HG02852 (cell line): ENCODE results near the gene GOLGA6L4.
"Not testable (repeated sequence)": the region's sequence is repeated elsewhere in the genome, so short reads cannot be mapped to it uniquely, and the experiment has no call there.

Source experiments
- ATAC-seq: cut with Tn5 transposase; IDR thresholded peaks from one replicate; pipeline ENCODE4 v1.9.1; 2021; ENCODE audit warnings: mild to moderate bottlenecking, moderate library complexity; ENCODE audit not compliant: unreplicated experiment

GOLGA6L4 gene, protein sequence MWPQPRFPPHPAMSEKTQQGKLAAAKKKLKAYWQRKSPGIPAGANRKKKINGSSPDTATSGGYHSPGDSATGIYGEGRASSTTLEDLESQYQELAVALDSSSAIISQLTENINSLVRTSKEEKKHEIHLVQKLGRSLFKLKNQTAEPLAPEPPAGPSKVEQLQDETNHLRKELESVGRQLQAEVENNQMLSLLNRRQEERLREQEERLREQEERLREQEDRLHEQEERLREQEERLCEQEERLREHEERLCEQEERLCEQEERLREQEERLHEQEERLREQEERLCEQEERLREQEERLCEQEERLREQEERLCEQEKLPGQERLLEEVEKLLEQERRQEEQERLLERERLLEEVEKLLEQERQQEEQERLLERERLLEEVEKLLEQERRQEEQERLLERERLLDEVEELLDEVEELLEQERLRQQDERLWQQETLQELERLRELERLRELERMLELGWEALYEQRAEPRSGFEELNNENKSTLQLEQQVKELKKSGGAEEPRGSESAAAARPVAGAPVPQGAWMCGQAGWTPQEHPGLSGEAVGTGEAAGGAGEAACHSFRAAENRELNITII

DNA sequence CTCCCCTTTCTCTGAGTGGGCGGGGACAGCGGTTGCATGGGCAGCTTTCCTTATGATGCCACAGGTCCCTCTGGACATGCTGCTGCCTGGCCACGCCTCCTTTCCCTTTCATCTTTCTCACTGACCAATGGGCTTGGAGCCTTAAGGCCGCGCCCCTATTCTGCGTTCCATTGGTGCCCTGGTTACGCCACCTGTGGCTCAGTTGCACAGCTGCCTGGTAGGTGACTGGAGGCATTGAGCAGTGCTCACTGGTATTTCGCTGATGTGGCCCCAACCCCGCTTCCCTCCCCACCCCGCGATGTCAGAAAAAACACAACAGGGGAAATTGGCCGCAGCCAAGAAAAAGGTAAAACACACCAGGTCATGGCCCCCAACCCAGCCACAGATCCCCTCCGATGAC is at the start of gene GOLGA6L4:
TSS of gene GOLGA6L4 (plus strand) at position 201 of the 400 bp plus-strand sequence. CDS start at position 263, 62 bp downstream.
- not testable (repeated sequence) for ATAC-seq

DNA sequence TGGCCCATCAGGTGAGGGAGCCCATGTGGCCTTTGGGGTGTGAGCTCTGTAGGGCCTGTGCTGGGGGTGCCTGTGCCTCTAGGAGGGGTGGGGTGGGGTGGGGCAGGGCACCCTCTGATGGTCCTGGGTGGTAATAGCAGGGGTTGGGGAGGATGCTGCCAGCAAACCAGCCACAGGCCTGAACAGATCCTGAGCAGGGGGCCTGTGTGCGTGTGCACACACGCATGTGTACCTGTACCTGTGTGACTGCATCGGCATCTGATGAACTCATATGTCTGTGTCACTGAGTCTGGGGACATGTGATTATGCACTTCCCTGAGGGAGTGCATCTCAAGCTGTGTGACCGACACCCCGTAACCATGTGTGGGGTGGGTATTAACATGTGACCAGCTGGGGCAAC is 42.6 kb upstream of the GOLGA6L4 start:
- not testable (repeated sequence) for ATAC-seq

DNA sequence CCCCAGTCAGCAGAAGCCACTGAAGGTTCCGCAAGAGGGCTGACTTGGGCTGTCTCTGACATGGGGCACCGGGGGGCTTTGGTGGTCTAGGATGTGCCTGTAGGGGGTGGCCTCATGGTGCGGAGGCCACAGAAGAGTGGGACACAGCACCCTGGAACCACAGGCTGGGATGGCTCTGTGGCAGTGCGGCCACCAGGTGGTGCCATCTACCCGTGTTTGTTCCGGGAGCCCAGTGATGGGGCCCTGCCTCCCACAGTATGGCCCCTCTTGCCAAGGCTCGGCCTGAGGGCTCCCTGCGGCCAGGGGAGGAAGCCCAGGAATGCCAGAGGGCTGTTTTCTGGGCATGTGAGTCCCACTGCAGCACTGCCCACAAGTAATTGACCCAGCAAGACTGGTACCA is 40.0 kb upstream of the GOLGA6L4 start:
- ATAC-seq = peak; percentile 66

DNA sequence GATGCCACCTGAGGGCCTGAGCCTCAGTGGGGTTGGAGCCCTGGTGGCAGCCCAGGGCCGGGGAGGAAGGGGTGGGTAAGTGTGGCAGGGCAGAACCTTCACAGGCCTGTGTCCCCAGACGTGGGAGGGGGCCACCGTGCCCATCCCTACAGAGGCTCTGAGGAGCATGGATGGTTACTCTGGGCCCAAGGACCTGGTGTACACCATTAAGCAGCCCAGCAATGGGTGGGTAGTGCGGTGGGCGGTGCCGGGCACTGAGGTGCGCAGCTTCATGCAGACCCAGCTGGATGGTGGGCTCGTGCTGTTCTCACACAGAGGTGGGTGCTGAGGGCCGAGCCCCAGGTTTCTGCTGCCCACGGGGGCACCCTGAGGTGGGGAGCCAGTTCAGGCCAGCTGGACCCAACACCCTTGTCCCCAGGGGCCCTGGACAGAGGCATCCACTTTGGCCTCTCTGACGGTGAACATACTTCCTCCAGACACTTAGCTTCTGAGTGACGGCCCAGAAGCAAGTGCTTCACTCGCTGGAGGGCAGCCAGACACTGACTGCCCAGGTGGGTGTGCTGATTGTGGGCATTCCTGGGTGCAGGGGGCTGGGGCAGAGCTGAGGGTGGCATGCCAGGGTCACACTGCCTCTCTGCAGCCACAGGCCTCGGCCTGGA is 38.9 kb upstream of the GOLGA6L4 start:
- not testable (repeated sequence) for ATAC-seq

DNA sequence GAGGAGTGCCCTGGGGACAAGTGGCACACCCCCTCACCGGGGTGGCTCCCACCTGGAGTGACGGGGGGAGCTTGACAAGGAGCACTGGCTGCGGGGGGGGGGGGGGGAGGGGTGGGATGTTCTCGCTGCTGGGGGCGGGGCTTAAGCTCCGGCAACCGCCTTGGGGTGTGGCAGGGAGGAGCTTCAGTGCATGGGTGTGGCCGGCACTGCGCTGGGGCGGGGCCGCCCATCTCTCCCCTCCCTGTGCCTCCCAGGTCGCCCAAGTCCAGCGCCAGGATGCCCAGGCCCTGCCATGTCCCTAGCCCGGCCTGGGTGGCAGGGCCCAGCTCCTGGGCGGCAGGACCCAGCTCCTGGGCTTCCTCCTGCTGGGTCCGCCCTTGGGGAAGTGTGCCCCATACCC is 35.7 kb upstream of the GOLGA6L4 start:
- not testable (repeated sequence) for ATAC-seq

DNA sequence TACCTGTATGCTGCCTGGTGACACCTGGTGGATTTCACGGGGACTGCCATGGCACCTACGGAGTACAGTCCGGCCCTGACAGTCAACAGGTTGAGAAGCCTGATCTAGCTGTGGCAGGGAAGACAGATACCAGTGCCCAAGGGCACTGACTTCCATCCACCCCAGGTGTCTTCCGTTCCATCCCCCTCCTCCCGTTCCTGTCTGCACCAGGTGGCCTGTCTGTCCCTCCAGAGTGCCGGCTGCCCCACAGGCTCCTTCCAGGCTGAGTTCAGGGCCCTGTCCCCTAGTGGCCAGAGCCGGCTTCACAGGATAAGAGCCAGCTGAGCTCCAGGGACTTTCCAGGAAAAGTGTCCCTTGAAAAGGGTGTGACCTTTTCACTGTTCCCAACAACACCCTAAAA is 10.9 kb downstream of the GOLGA6L4 start:
- not testable (repeated sequence) for ATAC-seq
